H1 (cell line): ENCODE data around the gene LAMB1. TPM values are rescaled to one million over a fixed set of nuclear protein-coding genes. Genes with fewer than 3 reads are reported as not detected.

ENCODE experiments used
- CHD7 ChIP-seq: fragments of 300-600 bp; sonication (generic); IDR thresholded peaks from 2 replicates; pipeline ENCODE4 v1.7.1; 2012; ENCODE audit warnings: low read length, moderate library complexity, mild to moderate bottlenecking, inconsistent platforms; ENCODE audit not compliant: insufficient replicate concordance
- EGR1 ChIP-seq: IDR thresholded peaks from 2 replicates; pipeline ENCODE4 v1.6.1; 2011; ENCODE audit warnings: low read depth, low read length, borderline replicate concordance
- HDAC2 ChIP-seq, 2 experiments: fragments of 300-600 bp in 1 of 2; sonication (generic) in 1 of 2; IDR thresholded peaks; 2 replicates each; pipeline ENCODE4 v1.6.1; 2011 to 2012; ENCODE audit warnings: low read depth in 2 of 2, low read length in 2 of 2, mild to moderate bottlenecking in 2 of 2, moderate library complexity in 2 of 2, borderline replicate concordance in 1 of 2, inconsistent platforms in 1 of 2
- MAFK ChIP-seq: IDR thresholded peaks from 2 replicates; pipeline ENCODE4 v1.6.1; 2012; ENCODE audit warnings: low read depth, mild to moderate bottlenecking, improper control_type of control experiment, low read length
- RFX5 ChIP-seq: IDR thresholded peaks from 2 replicates; pipeline ENCODE4 v1.6.1; 2011; ENCODE audit warnings: low read depth, low read length, improper control_type of control experiment, borderline replicate concordance
- RNF2 ChIP-seq: fragments of 200-900, 300-1000 bp; sonication (generic); IDR thresholded peaks from 2 replicates; pipeline ENCODE4 v1.7.1; 2016; ENCODE audit warnings: borderline replicate concordance, low read depth, mild to moderate bottlenecking, antibody characterized with exemption, low read length; ENCODE audit not compliant: poor library complexity, severe bottlenecking; ENCODE audit errors: missing control alignments
- SAP30 ChIP-seq: fragments of 300-600 bp; sonication (generic); IDR thresholded peaks from 2 replicates; pipeline ENCODE4 v1.7.1; 2012; ENCODE audit warnings: low read length, moderate library complexity, mild to moderate bottlenecking, inconsistent platforms; ENCODE audit not compliant: insufficient read depth, insufficient replicate concordance
- SRF ChIP-seq: IDR thresholded peaks from 2 replicates; pipeline ENCODE4 v1.6.1; 2011; ENCODE audit warnings: mild to moderate bottlenecking, low read depth, low read length, moderate library complexity
- YY1 ChIP-seq: IDR thresholded peaks from 2 replicates; pipeline ENCODE4 v1.6.1; 2011; ENCODE audit warnings: low read depth, mild to moderate bottlenecking, low read length
- polyA plus RNA-seq, 7 experiments: library from polyadenylated mRNA; depleted of rRNA in 3 of 7; stranded (reverse) in 5 of 7; unstranded in 2 of 7; fragments of >200 nt in 5 of 7; fragments of 200-250 nt in 2 of 7; gene quantifications; 1 replicate in 5 of 7; 2 replicates in 1 of 7; 4 replicates in 1 of 7; pipeline versions ENCODE4 v1.2.1 to v1.2.3, GENCODE V29; 2011 to 2013; ENCODE audit warnings: missing spikeins in 2 of 7, mixed read lengths in 2 of 7
- total RNA-seq: library from RNA; stranded (reverse); fragmentation: NEBNext Ultra II Directional; extraction: Animal tissue kit (Norgen Biotek cat#: 25700); gene quantifications from 2 replicates; pipeline ENCODE4 v1.2.1, GENCODE V29; 2021

The LAMB1 gene
- total and polyA plus RNA-seq, 2 of the 8 experiments (the other 6 are each of a cell fraction or from before 2014, with no cell fraction given) = 31.9 to 38.5 TPM

GRCh38 chr7:108002726-108003598 lies at the start of gene LAMB1 (continued):
- TF ChIP-seq EGR1 (no peak), CHD7 (no peak), YY1 (no peak), MAFK (no peak), RFX5 (no peak), RNF2 (peak; percentile 61), SRF (no peak), HDAC2 (IDR thresholded peaks at IDR 0.05; ENCODE audit: borderline replicate concordance in 1 of 2, low read depth in 2 of 2, low read length in 2 of 2) (peak in 1 of 2 experiments; percentile 1; a peak in 1 of 4 replicates), SAP30 (no peak)
